HG03064 (cell line): ENCODE measurements around the gene KRT72.

Experiments used
- ATAC-seq: cut with Tn5 transposase; IDR thresholded peaks from one replicate; pipeline ENCODE4 v1.9.1; 2021; ENCODE audit warnings: low read depth; ENCODE audit not compliant: unreplicated experiment

Gene KRT72

DNA sequence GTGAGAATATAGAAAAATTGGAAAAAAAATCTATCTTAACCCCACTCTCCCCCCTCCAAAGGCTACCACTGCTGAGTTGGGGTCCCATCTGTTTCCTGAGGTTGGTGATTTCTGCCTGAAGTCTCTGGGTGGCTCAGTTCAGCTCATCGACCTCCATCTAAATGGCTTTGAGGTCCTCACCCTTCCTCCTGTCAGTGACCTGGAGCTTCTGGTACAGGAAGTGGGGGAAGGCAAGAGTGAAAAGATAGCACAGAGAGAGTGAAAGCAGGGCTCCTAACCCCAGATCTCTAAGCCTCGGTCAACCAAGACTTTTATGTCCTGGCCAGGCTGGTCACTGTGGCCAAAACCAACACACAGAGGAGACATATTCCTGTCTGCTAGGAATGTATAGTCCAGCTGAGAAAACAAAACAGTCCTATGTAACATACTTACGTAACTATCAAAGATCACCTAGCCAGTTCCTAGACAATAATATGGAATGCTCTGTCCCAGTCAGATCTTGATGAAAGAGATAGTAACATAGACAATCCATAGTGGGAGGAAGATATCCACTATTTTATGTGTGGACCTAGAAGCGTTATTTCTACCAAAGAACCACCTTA is 29.4 kb upstream of the KRT72 start:
- ATAC-seq: no peak

DNA sequence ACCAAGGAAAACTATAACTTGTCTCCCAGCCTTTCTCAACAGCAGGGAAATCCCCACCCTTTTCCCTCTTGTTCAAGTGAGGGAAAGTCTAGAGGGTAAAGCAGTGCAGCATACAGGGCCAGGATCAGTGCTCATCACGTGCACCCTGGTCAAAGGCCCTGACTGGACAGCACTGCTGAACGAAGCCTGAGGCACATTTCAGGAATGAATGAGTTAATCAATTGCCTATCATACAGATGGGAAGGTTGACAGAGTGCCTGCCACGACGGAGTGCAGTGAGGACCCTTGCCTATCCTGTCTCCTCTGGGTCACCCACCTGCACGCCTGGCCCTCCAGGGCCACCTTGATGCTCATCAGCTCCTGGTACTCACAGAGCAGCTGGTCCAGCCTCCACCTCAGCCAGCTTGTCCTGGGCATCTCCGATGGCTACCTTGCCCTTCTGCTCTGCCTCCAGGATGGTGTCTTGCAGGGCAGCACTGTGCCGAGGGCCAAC is 28.8 kb upstream of the KRT72 start:
- no peak for ATAC-seq

DNA sequence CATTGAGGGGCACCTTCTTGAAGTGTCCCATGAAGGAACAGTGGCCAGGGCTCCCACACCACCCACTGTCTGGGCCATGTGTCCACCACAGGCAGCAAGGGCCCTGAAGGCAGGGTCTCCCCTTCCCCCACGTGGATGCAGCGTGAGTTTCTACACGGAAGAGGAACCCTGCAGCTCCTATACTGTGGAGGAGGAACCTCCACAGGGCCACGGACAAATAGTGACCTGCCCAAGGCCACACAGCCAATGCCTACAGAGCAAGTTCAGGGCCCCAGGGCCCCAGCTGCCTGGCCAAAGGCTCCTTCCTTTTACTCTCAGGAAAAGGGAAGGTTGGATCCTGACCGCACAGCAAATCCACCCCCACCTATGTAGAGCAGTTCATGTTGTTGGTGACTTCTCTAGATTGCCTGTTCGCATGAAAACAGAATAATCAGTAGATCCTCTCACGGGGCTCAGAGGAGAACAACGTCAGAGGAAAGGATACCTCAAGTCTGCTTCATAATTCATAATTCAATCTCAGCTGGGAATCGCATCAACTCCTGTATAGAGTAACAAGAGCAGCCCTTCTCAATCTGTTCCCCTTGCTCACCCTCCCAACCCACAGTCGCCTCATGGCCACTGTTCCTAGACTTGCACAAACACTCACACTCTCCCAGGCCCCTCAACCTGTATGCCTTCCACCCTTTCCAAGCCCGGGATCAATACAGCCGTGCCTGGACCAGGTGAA is 28.2 kb upstream of the KRT72 start:
- ATAC-seq: no peak

DNA sequence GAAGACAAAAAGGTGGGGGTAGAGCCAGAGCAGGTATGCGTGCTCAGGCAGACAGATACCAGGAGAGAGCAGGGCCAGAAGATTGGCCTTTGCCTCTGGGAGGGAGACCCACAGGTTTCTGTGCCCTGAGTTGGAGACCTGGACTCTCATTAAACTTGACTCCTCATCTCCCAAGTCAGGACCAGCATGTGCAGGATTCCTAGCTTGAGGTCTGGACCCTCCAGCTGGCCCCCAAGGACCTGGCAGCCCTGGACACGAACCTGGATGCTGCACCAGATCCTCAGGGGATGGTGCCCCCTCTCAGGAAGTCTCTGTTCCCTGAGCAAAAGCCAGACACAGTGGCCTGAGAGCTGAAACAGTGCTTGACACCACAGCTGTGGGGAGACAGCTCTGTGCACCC is 27.6 kb upstream of the KRT72 start:
- ATAC-seq: no peak

GRCh38 chr12:52628111-52628507 is 26.8 kb upstream of the KRT72 start:
- ATAC-seq: no peak

DNA sequence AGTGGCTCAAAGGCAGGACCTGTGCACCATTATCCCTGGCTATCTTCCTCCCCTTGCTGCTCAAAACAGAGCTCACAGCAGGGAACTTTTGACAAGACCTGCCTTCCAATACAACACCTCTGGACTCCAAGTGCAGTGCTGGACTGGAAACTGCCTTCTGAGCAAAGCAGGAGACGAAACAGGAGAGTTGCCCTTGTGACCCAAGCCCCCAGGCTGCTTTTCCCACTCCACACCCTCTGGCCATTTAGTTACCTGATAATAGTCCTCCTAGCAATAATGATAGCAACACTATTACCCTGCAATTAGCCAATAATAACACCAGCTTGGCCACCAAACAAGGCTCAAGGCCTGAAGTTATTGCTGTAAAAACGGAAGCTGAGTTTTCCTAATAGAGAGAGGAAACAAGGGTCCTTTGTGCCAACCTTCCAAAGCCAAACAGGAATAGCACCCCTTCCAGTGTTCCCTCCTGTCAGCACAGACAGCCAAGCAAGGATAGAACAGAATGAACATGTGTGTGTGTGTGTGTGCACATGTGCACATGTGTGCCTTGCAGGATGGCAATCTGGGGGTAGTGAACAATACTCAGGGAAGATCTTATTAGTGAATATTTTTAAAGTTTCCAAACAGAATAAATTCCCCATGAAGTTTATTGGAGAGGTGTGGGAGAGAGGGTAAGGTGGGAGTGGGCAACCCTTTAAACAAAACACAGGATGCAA is 26.3 kb upstream of the KRT72 start:
- ATAC-seq: no peak

DNA sequence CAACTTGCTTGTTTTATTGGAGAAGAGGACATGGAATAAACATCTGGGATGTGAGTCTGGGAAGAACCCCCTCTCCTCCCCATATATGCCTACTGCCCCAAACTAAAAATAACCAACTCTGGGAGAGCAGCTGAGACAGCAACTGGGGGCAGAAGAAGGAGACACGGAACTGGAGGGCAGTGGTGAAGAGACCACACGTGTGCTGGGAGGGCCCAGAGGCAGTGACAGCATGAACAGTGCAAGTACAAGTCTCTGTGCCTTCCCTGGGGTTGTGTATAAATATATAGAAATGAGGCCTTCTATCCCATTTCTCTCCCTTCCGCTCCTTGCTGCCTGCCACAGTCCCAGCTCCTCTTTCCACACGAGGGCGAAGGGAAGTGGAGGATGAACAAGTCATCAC is 21.1 kb upstream of the KRT72 start:
- ATAC-seq: no peak

GRCh38 chr12:52618866-52619265 is 17.6 kb upstream of the KRT72 start:
- no peak for ATAC-seq

DNA sequence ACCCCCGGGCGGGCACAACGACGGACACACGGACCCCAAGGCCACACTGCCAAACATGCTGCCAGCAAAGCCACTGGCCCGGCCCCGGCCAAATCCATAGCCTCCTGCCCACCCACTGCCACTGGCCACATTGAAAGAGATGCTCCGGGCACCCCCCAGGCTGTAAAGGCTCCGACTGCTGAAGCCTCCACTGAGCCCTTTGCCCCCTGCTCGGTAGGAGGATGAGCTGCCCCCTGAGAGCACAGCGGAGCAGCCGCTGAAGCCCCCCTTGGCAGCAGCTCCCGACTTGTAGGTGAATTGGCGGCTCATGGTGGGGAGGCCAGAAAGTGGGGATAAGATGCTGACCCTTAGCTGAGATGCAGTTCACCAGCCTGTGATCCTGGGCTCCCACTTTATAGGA is 17.0 kb upstream of the KRT72 start, which contains the start of gene KRT73:
KRT73 (minus strand) TSS at position 344 of the 400 bp plus-strand sequence; CDS start at position 309, 35 bp downstream.
- ATAC-seq: no peak

GRCh38 chr12:52617403-52617785 is 16.1 kb upstream of the KRT72 start:
- ATAC-seq: no peak

DNA sequence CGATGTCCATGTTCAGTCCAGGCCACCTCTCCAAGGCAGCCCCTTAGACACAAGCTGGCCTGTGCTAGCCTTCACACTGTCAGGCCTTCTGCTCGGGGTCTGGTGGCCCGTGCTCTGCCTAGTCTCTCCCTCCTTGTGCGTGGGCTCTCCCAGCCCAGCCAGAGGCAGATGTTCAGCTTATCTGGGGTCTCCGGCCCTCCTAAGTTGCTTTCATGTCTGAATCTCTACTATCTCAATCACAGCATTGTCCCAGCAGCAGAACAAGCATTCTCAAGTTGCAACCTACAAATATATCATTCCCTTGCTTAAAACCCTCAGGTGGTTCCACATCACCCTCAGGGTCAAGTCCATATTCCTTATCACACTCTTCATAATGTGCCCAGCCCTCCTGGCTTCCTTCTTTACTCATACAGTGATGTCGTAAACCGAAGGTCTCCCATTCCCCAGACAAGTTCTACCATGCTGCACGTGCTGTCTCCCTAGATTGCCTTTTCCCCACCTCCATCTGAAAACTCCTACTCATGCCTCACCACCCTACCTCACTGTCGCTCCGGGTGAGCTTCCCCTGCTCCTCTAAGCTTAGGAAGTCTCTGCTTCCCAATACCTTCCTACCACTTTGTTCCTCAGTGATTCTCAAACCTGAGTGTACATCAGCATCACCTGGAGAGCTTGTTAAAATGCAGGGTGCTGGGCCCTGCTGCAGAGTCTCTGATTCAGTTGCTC is 15.6 kb upstream of the KRT72 start:
- no peak for ATAC-seq

- no peak for ATAC-seq
Measured at GRCh38 chr12:52615912-52616311, 14.6 kb upstream of the KRT72 start.

DNA sequence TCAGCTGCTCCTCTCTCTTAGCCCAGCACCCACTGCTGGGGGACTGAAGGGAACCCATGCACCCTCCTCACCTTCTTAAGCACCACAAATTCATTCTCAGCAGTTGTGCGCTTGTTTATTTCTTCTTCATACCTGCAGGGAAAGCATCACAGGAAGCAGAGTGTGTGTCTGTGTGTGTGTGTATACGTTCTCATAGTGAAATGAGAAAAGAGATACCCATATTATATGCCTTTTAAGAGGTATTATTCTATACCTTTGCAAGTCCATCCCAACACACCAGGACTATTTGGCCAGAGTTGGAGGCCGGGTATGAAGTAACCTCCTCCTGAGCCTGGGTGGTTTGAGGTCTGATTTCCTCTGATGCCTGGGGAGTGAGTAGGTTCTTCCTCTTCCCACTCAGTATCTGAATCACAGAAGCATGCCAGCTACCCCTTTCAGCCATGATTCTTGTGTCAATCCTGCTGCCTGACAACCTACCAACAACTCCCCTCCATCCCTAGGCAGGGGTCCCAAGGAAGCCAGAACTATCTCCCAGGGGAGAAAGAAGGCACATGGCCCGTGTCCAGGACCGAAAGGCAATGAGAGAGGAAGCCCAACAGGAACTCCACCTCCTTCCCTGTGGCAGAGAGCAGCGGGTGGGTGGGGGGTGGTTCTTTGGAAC is 14.1 kb upstream of the KRT72 start:
- no peak for ATAC-seq

- no peak for ATAC-seq
Measured at GRCh38 chr12:52614381-52615207, 13.3 kb upstream of the KRT72 start.

GRCh38 chr12:52613384-52614030 is 12.2 kb upstream of the KRT72 start:
- no peak for ATAC-seq

- no peak for ATAC-seq
Measured at GRCh38 chr12:52612431-52613383, 11.4 kb upstream of the KRT72 start.

- ATAC-seq: no peak
Measured at GRCh38 chr12:52611080-52611468, 9.8 kb upstream of the KRT72 start.
